Left renal cortex interstitium (tissue), 4 donors: Measurements from ENCODE around the gene ERICH4. TPM values are rescaled to one million over a fixed set of nuclear protein-coding genes. Genes with fewer than 3 reads are reported as not detected.
"Not testable (repeated sequence)": the region's sequence is repeated elsewhere in the genome, so short reads cannot be mapped to it uniquely, and the experiment has no call there.

Experiments
- DNase-seq, 4 donors: peaks; one replicate each; pipeline ENCODE4 v3.0.0-alpha.2; 2013; ENCODE audit warnings: low read depth in 4 of 4, low spot score in 2 of 4, missing footprints in 1 of 4
- polyA plus RNA-seq, 4 donors: library from polyadenylated mRNA; unstranded; fragments of 120-200 nt; gene quantifications; one replicate each; pipeline ENCODE4 v1.2.1, GENCODE V29; 2013; ENCODE audit not compliant: insufficient read length in 4 of 4

ERICH4 gene, protein sequence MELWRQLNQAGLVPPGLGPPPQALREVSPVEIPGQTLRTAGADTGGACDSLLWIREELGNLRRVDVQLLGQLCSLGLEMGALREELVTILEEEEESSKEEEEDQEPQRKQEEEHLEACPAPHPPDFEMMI
- polyA plus RNA-seq, result 1 to 10 TPM; 1.4 to 6.8 (median 5.6) TPM

GRCh38 chr19:41442473-41443355, at the start of gene ERICH4:
Gene ERICH4 (plus strand): TSS chr19:41443156. CDS start chr19:41443170, 14 bp downstream.
- DNase-seq, result no peak

- DNase-seq, result no peak
Observed at GRCh38 chr19:41395355-41395754, 47.6 kb upstream of the ERICH4 start.

GRCh38 chr19:41397086-41398049, 45.6 kb upstream of the ERICH4 start, which contains the start of the genes BCKDHA and EXOSC5:
Gene BCKDHA (plus strand): TSS chr19:41397818. CDS start chr19:41397828, 10 bp downstream.
Gene EXOSC5 (minus strand): TSS chr19:41397359. CDS start chr19:41397328, 31 bp downstream.
- peak; percentile 99 to 100 (median 99) for DNase-seq

DNA sequence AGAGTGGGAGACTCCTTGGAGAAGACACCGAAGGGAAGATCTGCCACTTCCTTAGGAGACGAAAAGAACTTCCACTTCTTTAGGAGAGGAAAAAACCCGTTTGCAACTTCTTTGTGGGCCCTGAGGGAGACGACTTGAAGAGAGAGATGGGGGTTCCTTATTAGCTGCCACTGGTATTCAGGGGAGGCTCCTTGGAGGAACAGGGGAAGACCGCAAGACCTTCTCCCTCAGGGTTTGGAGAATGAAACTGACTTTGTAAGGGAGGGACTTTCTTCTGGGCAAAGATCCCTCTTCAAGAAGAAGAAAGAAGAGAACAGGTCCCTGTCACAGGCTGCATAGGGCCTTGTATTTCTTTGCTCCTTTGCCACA, 44.9 kb upstream of the ERICH4 start:
- no peak for DNase-seq

GRCh38 chr19:41398598-41398997, 44.4 kb upstream of the ERICH4 start:
- DNase-seq, result no peak

DNA sequence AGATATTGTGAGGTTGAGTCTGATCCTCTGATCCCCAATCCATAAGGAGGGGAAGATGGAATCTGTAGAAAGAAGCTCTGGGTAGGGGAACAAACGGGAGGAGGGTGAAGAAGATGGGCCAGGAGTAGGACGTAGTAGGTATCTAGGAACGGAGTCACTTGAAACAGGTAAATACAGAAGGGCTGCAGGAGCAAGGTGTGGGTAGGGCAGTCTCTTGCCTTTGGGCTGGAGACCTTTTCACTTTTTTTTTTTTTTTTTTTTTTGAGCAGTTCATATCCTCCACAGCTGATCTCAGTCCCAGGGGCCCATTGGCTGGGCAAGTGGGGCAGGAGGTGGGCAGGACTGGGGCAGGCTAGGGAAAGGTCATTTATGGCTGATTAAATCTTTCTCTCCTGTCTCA, 43.9 kb upstream of the ERICH4 start:
- DNase-seq, result no peak

- no peak for DNase-seq
Observed at GRCh38 chr19:41399525-41399924, 43.4 kb upstream of the ERICH4 start.

- no peak for DNase-seq
Observed at GRCh38 chr19:41401483-41401882, 41.5 kb upstream of the ERICH4 start.

GRCh38 chr19:41402010-41402409, 40.9 kb upstream of the ERICH4 start:
- DNase-seq, result no peak

DNA sequence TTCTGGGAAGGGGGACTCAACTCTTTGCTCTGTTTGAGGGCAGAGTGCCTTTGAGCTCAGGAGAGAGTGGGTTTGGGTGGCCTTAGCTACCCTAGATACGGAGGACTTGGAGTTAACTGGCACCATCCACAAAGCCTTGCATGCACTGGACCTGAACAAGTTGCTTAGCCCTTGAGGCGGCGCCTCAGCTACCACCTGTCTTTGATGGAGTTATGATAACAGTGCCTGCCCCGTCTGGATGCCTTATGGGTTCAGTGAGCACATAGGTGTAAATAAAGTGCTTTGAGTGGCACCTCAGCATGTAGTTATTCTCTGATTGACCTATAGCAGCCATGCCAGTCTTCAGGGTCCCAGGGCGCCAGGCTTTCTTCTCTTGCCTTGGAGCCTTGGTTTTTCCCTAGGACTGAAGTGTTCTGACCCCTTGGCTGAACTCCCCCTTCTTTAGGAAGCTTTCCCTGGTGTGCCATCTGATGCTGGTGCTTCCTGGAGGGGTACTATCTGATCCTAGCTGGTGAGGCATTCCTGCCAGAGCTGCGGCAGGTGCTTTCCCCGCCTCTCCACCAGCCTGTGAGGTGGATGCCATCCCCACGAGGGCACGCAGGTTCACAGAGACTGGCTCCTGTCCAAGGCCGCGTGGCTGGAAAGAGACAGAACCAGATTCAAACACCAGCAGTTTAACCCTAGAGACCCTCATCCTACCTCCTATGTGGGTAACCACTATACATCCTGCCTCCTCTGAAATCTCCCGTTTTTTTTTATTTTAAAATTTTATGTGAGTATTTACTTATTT, 39.6 kb upstream of the ERICH4 start:
- DNase-seq, result no peak

DNA sequence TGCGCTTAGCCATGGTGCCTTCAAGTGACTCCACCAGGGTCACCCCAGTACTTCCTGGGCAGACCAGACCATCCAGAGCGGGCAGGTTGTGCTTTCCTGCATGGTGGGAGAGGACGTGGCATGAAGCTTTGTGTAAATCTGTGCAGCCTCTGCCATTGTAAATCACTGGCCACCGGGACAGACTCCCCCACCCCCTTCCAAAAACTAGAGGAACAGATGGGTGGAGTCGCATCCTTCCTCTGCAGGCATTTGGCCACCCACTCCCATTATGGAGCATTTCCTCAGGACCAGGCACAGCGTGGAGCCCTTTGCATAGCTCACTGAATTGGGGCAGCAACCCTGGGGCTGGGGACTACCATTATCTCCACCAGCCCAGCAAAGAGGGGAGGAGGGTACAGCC, 37.2 kb upstream of the ERICH4 start:
- DNase-seq, result no peak

- no peak for DNase-seq
Observed at GRCh38 chr19:41407271-41407670, 35.7 kb upstream of the ERICH4 start.

DNA sequence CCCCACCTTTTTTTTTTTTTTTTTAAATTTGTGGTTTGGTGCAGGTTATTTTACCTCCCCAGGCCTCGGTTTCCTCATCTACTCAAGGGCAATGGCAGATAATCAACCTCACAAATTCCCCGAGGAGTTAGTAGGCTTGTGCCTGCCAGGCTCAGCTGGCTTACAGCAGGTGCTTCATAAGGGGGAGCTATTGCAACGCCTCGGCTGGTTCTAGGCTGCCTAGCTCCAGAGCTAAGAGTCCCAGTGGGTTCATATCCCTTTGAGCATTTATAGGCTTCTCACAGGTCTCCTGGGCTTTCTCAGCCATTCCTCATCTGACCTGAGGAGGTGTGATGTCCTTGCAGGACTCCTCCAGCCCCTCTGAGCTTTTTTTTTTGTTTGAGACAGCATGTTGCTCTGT, 34.7 kb upstream of the ERICH4 start:
- DNase-seq, result no peak

DNA sequence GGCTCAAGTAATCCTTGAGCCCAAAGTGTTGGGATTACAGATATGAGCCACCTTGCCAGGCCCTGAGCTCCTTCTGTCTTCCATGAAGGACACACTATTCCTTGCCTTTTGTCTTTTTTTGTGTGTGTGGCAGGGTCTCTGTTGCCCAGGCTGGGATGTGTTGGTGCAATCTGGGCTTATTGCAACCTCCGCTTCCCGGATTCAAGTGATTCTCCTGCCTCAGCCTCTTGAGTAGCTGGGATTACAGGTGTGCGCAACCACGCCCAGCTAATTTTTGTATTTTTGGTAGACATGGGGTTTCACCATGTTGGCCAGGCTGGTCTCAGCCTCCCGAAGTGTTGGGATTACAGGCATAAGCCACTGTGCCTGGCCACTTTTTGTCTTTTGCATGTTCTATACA, 34.1 kb upstream of the ERICH4 start:
- DNase-seq, result not testable (repeated sequence)

DNA sequence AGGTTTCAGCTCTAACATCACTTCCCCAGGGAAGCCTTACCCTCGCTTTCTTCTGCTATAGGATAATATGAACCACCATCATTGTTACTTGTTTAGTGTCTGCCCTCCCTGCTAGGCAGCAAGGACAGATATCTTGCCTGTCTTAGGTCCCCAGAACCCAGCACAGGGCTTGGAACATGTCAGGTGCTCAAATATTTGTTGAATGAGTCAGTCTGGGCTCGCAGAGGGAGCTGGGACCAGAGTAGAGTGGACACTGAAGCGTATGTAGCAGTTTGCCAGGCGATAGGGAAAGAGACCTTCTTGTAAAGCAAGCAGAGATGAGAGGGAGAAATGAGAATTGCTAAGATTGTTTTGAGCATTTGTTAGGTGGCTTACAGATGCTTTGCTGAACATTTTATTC, 33.7 kb upstream of the ERICH4 start:
- DNase-seq, result no peak

DNA sequence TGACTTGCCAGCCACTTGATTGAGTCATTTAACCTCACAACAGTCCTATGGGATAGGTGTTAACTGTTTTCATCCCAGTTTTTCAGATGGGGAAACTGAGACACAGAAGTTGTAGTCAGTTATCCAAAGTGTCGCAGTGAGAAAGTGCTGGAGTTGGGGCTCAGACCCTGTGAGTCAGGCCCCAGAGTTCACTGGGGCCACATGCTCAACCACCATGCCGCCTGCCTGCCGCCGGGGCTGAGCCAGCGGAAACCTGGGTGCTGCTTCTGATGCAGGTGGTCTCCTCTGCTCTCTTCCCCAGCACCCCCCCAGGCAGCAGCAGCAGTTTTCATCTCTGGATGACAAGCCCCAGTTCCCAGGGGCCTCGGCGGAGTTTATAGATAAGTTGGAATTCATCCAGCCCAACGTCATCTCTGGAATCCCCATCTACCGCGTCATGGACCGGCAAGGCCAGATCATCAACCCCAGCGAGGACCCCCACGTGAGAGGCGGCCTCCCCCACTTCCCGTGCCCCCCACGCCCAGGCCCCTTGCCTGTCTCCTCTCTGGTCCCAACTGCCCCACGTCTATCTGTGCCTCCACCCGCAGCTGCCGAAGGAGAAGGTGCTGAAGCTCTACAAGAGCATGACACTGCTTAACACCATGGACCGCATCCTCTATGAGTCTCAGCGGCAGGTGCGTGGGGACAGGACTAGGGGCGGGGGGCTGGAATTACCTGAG, 32.5 kb upstream of the ERICH4 start:
- no peak for DNase-seq

DNA sequence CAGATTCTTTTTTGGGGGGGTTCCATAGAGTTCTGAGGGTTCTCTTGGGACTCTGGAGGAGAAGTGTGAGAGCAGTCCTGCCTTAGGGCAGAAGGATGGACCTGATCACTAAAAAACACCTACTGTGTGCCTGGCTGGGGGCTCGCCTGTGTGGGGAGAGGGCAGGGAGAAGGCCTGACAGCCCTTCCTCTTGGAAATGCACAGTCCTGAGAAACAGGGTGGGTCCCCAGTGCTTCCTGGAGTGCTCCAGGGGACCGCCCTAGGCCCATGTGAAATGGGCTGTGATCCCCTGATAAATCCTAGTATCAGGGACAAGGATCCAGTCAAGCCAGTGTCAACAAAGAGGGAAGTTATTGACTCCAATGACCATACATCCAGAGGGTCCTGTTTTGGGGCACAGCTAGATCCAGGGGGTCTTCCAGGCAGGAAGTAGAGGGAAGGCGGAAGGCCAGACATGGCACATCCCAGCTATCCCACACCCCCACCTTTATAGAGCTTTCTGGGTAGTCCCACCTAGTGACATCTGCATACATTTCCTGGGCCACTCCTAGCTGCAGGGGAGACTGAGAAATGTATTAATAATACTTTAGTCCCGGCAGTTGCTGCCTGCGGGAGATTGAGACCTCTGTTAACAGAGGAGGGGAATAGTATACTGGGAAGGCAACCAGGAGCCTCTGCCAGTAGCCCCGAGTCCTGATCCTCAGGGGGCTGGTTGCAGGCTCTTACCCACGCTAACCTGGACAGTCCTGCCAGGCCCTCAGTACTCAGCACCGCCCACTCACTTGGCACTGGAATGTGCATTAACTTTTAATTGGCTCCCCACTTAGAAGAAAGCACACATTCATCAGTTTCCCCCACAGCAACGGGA, 31.6 kb upstream of the ERICH4 start:
- no peak for DNase-seq

DNA sequence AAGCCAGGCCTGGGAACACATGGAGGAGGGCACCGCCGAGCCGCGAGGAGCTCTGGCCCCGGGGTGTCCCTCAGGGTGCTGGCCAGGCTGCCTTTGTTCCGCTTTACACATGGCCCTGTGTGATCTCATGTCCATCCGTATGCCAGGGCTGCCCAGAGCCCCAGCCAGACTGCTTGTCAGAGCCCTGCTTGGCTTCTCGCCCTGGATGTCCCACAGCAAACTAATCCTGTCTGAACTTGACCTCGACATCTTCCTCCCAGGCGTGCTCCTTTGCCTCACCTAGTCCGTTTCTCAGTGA, 31.0 kb upstream of the ERICH4 start:
- no peak for DNase-seq

GRCh38 chr19:41412953-41413352, 30.0 kb upstream of the ERICH4 start:
- DNase-seq, result no peak
